Caki2 (cell line): Measurements from ENCODE around the gene PRKD2. TPM values are rescaled to one million over a fixed set of nuclear protein-coding genes. Genes with fewer than 3 reads are reported as not detected.

Source experiments
- DNase-seq: peaks from one replicate; pipeline ENCODE4 v3.0.0-alpha.2; 2015; ENCODE audit warnings: low read depth
- in situ Hi-C: cut with HindIII; loops from 2 replicates; pipeline ENCODE4 v1.10.0; 2016; ENCODE audit warnings: low sequenced_read_pairs, low pct_unique_long_range_greater_than_20kb, mixed read lengths
- total RNA-seq: library from RNA; depleted of rRNA; stranded (reverse); fragments of >200 nt; shearing (Covaris generic); gene quantifications from 2 replicates; pipeline ENCODE4 v1.2.3, GENCODE V29; 2014; ENCODE audit warnings: low replicate concordance; rRNA removed

Gene PRKD2
- total RNA-seq, 1 experiment from 2014 or later: 17.8 TPM

GRCh38 chr19:46626446-46626845 is 90.5 kb downstream of the PRKD2 start:
- no peak for DNase-seq
- in situ Hi-C loops: no loop called here

- no peak for DNase-seq
- in situ Hi-C loops: no loop called here
Measured at GRCh38 chr19:46625731-46626130, 91.2 kb downstream of the PRKD2 start.

- in situ Hi-C loops: no loop called here
- DNase-seq: no peak
Measured at GRCh38 chr19:46624958-46625661, 91.8 kb downstream of the PRKD2 start, which contains the start of gene PTGIR. TSS of gene PTGIR (minus strand) at chr19:46625089. CDS start at chr19:46624225, 864 bp downstream.

Other genes starting within 250 kb of the PRKD2 start
- gene PNMA8A, start 245.6 kb downstream of the PRKD2 start, total RNA-seq: 14.0 and 16.4 TPM in 2 replicates
- gene PNMA8B, start 221.2 kb downstream of the PRKD2 start, total RNA-seq: not detected in 2 replicates
- gene CALM3, start 115.8 kb downstream of the PRKD2 start, total RNA-seq: 126 and 145 TPM in 2 replicates
- not detected in 2 replicates for gene PTGIR, start 92.0 kb downstream of the PRKD2 start, total RNA-seq
- gene GNG8, start 80.9 kb downstream of the PRKD2 start, total RNA-seq: not detected in 2 replicates
- gene DACT3, start 55.9 kb downstream of the PRKD2 start, total RNA-seq: 0.03 and 1.6 TPM in 2 replicates
- gene FKRP, start 28.9 kb upstream of the PRKD2 start, total RNA-seq: 17.6 and 23.7 TPM in 2 replicates
- 102 and 131 TPM in 2 replicates for gene STRN4, start 29.3 kb upstream of the PRKD2 start, total RNA-seq
- gene SLC1A5, start 71.5 kb upstream of the PRKD2 start, total RNA-seq: 274 and 283 TPM in 2 replicates
- 291 and 329 TPM in 2 replicates for gene AP2S1, start 133.7 kb upstream of the PRKD2 start, total RNA-seq
- gene ARHGAP35, start 143.9 kb upstream of the PRKD2 start, total RNA-seq: 15.6 and 19.5 TPM in 2 replicates